GM18867 (cell line): ENCODE data around the gene RESF1.
"Not testable (repeated sequence)": the region's sequence is repeated elsewhere in the genome, so short reads cannot be mapped to it uniquely, and the experiment has no call there.

Experiments
- ATAC-seq: cut with Tn5 transposase; IDR thresholded peaks from one replicate; pipeline ENCODE4 v1.9.1; 2021; ENCODE audit warnings: mild to moderate bottlenecking, moderate library complexity; ENCODE audit not compliant: unreplicated experiment

RESF1 gene, protein sequence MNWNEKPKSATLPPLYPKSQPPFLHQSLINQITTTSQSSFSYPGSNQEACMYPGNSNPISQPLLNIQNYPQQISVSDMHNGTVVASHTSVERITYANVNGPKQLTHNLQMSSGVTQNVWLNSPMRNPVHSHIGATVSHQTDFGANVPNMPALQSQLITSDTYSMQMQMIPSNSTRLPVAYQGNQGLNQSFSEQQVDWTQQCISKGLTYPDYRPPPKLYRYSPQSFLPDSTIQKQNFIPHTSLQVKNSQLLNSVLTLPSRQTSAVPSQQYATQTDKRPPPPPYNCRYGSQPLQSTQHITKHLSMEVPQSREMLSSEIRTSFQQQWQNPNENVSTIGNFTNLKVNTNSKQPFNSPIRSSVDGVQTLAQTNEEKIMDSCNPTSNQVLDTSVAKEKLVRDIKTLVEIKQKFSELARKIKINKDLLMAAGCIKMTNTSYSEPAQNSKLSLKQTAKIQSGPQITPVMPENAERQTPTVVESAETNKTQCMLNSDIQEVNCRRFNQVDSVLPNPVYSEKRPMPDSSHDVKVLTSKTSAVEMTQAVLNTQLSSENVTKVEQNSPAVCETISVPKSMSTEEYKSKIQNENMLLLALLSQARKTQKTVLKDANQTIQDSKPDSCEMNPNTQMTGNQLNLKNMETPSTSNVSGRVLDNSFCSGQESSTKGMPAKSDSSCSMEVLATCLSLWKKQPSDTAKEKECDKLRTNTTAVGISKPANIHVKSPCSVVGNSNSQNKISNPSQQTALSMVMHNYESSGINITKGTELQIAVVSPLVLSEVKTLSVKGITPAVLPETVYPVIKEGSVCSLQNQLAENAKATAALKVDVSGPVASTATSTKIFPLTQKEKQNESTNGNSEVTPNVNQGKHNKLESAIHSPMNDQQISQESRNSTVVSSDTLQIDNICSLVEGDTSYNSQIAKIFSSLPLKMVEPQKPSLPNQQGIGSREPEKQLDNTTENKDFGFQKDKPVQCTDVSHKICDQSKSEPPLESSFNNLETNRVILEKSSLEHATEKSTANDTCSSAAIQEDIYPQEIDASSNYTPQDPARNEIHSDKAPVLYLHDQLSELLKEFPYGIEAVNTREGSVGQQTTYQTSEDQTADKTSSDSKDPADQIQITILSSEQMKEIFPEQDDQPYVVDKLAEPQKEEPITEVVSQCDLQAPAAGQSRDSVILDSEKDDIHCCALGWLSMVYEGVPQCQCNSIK (N-terminal part only)

DNA sequence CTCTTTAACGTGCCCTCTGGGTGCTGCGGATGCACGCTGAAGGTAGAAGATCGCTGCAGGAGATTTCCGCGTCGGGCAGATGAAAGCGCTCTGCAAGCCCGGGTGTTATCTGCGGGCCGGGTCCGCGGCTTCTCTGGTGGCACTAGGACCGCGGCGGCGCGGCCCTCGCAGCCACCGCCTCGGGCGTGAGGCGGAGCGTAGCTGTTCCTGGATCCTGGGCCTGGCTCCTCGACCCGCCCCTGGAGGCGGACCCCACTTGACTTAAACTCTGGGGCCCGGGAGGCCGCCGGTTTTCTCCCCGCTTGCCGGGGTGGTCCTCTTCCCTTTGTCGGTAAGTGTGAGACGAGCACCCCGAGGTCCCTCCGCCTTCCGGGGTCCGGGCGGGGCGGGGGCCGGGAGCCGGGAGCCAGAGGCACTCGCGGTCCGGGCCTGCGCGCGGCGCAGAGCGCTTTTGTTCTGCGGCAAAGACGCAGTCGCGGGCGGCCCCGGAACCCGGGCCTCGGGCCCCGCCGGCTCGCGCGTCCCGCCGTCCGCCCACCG is at the start of gene RESF1:
Gene RESF1, plus strand, starts transcription at position 255 of the 540 bp plus-strand sequence. CDS start 21,541 bp downstream, outside the sequence.
- ATAC-seq = peak; percentile 89

DNA sequence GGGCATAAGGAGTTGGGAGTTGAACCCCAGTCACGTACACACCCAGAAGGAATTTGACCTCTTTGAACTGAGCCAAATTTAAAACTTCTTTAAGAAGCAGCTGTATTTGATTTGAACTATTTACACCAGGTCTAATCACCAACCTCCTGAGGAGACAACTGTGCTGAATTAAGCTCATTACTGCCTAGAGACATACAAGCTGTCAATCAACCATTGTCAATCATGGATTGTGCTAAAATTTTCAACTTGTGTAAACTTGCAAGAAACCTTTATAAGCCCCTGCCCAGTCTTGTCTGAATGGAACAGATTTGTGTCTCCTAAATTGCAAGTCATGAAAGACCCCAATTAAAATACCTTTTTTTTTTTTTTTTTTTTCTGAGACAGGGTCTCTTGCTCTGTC is 44.3 kb upstream of the RESF1 start:
- ATAC-seq = no peak

DNA sequence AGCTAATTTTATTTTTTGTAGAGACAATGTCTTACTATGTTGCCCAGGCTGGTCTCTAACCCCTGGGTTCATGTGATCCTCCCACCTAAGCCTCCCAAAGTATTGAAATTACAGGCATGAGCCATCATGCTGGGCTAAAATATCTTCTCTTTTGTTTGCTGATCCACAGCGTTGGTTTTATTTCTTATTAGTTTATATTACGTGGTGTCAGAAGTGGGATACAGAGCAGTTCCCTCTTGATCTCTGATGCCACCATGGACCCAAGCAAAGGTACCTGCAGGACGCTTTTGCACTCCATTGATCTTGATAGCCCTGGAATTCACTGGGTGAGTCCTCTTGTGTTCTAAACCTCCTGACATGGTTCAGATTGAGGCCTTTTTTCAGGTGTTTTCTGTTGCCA is 43.8 kb upstream of the RESF1 start:
- ATAC-seq = no peak

DNA sequence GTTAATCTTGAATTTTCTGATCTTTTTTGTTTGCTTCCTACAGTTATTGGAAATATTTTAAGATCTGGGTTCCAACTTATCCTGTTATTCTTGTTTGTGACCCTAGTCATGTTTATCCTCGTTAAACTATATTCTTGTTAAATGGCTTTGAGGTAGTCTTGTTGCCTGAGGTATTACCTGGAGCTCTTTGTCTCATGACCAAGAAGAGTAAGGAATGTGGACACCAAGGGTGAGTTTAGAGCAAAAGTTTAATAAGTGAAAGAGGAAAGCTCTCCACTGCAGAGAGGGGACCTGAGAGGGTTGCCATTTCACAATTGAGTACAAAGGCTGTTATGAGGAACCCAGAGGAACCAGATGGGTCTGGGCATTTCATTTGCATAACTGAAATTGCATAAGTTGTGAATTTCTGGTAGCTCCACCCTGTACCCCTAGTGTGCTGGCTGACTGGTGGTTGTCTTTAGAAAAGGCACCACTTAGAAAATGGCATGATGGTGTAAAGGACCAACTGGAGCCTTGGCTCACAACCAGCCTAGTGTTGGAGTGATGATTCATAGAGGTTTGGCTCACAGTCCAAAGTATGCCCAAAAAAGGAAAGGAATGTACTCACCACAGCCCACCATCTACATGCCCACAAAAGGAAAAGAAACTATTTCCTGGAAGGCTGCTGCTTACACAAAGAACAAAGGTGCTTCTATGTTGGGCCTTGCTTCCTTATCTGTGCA is 36.7 kb upstream of the RESF1 start:
- ATAC-seq = no peak

DNA sequence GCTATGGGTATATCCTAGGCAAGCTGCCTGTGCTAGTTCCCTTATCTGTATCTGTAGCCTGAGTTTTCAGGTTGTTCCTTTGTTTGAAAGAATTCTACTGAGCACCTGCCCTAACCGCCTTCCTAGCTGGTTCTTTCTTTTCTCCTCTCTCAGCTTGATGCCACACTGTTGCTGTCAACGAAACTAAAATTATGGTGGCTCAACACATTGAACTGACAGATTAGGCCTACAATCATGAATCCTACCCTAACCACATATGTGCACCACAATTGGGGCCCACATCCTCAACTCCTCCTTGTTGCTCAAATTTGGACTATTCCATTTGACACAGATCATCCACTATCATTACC is 36.2 kb upstream of the RESF1 start:
- no peak for ATAC-seq

DNA sequence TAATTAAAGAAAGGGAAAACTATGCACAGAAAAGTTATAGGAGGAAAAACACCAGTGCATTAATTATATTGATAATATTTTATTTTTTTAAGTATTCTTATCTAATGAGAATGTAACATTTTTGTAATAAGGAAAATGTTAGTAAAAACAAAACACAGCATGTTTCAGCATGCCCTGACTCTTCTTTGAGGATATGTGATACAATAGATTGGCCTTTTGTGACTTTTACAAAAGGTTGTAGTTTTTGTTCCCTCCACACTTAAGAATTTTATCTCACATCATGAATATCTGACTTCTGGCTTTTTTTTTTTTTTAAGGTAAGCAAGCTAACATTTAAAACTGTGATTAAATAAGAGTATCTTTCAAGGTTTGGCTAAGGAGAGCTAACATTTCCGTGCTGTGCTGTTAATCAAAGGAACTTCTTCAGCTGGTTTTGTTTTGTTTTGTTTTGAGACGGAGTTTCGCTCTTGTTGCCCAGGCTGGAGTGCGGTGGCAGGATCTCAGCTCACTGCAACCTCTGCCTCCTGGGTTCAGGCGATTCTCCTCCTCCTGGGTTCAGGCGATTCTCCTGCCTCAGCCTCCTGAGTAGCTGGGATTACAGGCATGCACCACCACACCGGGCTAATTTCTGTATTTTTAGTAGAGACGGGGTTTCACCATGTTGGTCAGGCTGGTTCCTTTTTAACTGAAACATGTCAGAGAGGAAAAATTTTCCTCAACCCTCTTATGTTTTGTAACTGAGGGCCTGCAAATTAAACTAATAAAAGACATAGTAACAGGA is 30.8 kb upstream of the RESF1 start:
- ATAC-seq = peak; percentile 63

DNA sequence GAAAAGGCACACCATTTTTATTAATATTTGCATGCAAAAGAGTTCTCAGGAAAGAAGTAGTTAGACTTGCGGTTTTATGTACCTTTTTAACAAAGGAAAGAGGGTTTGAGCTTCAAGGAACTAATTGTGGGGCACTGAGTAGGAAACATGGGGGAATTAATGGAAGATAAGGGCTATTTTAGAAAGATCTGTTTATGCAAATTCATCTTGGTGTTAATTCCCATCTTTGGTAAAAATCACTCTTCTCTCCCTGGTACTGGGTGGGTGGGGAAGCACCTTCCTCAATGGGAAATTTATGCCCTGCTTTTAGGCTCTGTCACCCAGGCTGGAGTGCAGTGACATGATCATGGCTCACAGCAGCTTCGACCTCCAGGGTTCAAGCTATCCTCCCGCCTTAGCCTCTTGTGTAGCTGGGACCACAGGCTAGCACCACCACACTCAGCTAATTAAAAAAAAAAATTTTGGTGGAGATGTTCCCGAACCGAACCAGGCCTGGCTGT is 30.1 kb upstream of the RESF1 start:
- peak; percentile 6 for ATAC-seq

DNA sequence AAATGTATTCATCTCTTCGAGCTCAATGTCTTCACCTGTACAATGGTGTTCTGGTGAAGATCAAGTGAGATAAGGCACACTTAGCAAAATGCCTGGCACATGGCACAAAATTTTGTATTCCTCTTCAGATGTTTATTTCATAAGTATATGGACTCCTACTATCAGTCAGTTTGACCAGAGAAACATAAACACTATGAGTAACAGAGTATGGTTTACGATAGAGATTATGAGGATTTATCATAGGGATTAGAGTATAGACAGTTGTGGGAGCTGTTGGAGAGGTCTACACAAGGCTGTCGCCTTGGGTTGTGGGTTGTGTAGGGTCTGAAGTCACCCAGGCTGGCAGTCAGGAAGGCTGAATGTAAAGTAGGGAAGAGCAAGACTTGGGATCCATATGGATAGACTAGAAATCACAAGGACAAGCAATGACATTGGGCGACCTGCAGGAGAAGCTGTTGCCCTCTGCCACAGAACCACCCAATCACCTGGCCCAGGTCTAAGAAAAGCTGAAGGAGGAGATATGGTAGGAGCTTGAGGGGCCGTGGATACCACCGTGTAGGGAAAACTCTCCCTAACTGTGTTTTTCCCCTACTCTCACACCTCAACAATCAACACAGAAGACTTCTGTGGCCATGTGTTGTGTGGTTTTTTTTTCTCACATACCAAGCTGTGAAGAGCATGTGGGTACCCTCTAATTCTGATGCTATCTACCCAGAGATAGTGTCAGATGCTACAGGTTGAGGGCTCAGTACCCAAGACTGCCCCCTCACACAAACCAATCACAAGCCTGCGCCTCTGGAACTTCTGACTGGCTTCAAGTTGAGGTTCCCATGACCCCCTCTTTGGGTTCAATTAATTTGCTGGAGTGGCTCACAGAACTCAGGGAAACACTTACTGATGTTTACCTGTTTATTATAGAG is 27.2 kb upstream of the RESF1 start:
- ATAC-seq = no peak

DNA sequence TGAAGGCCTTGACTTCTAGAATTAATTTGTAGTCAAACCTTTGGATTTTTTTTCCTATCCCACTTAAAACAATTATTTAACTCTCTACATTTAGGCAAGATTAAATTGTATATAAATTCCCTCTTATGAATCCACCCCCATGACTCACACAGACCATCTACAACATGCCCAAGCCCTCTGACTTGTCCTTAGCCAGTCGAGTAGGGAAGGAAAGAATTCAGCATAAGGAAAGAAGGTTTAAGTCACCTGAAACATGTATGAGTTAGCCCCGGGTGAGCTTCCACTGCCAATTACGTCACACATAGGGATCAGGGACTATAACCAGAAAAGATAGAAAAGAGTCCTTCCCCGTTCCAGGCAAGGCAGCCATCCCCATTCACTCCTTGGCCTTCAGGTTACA is 14.9 kb upstream of the RESF1 start:
- no peak for ATAC-seq

DNA sequence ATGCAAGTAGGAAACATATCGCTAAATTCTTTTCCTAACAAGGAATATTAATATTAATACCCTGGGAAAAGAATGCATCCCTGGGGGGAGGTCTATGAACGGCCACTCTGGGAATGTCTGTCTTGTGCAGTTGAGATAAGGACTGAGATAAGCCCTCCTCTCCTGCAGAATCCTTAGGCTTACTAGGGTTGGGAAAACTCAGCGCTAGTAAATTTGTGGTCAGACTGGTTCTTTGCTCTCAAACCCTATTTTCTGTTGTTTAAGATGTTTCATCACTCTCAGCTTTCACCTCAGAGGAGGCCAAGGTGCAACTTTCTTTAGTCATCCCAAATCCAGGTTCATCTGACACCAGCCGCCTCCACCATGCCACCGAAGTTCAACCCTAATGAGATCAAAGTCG is 11.2 kb upstream of the RESF1 start:
- ATAC-seq = no peak

DNA sequence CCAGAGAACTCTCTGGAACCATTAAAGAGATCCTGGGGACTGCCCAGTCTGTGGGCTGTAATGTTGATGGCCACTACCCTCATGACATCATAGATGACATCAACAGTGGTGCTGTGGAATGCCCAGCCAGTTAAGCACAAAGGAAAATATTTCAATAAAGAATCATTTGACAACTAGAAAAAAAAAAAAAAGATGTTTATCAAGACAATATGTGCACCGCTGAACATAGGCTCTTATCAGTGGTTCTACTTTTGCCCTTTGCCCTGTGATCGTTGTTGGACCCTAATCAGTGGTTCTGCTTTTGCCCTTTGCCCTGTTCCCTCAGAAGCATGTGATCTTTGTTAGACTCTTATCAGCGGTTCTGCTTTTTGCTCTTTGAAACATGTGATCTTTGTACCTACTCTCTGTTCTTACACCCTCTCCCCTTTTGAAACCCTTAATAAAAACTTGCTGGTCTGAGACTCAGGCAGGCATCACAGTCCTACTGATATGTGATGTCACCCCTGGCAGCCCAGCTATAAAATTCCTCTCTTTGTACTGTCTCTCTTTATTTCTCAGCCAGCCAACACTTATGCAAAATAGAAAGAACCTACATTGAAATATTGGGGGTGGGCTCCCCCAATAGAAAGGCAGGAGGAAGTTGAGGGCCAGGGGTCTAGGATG is 10.4 kb upstream of the RESF1 start:
- not testable (repeated sequence) for ATAC-seq

DNA sequence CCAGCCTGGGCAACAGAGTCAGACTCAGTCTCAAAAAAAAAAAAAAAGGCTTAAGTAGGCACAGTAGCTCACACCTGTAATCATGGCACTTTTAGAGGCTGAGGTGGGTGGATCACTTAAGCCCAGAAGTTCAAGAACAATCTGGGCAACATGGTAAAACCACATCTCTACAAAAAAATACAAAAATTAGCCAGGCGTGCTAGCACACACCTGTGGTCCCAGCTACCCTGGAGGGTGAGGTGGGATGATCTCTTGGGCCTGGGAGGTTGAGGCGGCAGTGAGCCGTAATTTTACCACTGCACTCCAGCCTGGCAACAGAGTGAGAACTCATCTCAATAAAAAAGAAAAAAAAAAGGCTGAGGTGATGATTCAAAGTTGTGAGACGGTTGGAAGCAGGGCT is 9.1 kb upstream of the RESF1 start:
- no peak for ATAC-seq

DNA sequence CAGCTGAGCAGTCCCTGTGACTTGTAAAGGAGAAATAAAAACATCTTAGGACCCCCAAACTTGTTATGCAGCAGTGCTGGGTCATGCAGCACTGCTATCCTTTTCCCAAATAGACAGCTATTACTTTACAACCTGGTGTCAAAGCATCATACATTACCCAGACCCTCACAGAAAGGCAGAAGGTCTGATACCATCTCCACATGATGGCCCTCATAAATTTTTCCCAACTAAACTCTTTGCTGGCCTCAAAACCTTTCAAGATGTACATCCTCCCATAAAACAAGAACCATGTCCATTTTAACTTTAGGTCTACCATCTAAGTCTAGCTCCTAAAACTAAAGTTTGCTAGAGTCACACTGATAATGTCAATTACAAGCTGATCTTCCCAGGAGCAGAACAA is 8.7 kb upstream of the RESF1 start:
- no peak for ATAC-seq

DNA sequence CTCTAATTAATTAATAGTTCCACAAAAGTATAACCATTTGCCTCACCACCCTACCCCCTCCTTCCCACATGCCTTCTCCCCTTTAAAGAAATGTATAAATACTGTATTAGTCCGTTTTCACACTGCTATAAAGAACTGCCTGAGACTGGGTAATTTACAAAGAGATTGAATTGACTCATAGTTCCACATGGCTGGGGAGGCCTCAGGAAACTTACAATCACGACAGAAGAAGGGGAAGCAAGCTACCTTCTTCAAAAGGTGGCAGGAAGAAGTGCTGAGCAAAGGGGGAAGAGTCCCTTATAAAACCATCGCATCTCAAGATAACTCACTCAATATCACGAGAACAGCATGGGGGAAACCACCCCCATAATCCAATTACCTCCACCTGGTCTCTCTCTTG is 8.2 kb upstream of the RESF1 start:
- ATAC-seq = no peak

DNA sequence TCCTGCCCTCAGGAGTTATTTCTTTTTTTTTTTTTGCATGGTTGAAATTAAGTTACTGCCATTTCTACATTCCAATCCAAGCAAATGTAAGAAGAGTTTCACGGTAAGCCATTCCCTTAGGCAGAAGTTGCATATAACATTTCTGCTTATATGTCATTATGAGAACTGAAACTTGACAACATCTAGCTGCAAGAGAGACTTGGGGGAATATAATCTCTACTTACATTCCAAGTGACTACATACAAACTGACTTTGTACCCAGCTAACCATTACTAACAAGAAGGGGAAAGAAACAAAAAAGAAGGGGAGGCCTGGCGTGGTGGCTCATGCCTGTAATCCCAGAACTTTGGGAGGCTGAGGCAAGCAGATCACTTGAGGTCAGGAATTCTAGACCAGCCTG is 7.3 kb upstream of the RESF1 start:
- no peak for ATAC-seq

DNA sequence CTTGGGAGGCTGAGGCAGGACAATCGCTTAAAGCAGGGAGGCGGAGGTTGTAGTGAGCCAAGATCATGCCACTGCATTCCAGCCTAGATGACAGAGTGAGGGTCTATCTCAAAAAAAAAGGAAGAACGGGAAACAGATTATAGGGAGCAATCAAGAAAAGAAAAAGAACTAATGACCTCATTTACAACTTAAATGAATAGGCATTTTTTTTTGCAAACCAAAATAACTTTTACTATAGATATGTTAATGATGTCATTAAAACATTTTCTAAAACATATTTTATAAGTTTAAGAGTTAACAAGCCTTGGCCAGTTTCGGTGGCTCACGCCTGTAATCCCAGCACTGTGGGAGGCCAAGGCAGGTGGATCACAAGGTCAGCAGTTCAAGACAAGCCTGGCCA is 6.8 kb upstream of the RESF1 start:
- no peak for ATAC-seq

DNA sequence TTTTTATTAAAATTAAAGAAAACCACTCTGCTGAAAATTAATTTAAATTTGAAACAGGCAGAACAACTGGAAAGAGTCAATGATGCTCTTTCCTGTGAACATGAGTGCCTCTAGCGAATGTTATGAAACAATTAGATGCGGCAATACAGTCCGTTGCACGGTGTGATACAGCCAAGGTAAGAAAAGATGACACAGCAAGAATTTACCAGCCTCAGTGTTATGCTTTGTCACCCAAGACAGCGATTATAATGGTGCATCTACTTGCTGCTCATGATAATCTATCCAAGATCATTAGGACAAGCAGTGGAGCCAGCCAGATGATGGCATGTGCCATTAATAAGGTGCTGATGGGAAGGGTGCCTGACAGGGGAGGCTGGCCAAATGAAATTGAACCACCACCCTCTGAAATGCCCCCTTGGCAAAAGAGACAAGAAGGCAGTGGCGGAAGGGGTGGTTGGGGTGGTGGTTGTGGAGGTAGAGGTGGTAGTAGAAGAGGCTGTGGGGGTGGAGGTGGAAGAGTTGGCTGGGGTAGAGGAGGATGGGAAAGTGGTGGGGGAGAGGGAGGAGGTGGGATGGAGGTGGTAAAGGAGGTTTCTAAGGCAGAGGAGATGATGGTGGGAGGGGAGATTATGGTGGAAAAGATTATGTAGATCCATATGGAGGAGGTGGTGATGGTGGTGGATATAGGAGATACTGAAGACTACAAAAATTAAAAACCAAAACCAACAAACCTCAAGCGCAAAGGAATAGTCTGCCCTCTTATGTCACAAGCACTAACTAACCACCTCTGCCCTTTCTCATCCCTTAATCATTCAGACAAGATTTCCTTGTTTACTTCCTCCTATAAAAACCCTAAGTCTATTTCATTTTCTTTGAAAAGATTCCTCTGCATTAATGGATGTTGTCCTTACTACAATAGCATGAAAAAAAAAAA is 4.0 kb upstream of the RESF1 start:
- no peak for ATAC-seq
